ENCODE measurements around the gene HACD2.

The HACD2 gene

GRCh38 chr3:123449997-123450604, 134.8 kb downstream of the HACD2 start:
- H3K18ac ChIP-seq (ENCODE audit: low read length): no peak overlapping the region
- no peak overlapping the region for H3K9ac ChIP-seq (ENCODE audit: low read length)
- H3K4me2 ChIP-seq (ENCODE audit: low read length): peak overlapping the region; percentile 98
- no peaks in the 10 kb centered on the region for H3K79me2 ChIP-seq (ENCODE audit: control insufficient read depth, insufficient read depth, low read length, poor library complexity)
- H2BK12ac ChIP-seq (ENCODE audit: low read length): no peak overlapping the region
- H3K23ac ChIP-seq (ENCODE audit: low read length): no peak overlapping the region
- no peak overlapping the region for H2BK120ac ChIP-seq (ENCODE audit: insufficient read depth, low read length, poor library complexity)
- H4K8ac ChIP-seq (ENCODE audit: low read depth, low read length): no peak overlapping the region
- no peak overlapping the region for H4K12ac ChIP-seq (ENCODE audit: low read depth, low read length)
- H3K9me3 ChIP-seq (ENCODE audit: insufficient read depth, low read depth, low read length): peaks cover 2% of the 10 kb centered on the region
- H2AFZ ChIP-seq (ENCODE audit: insufficient read depth, low read length, poor library complexity): no peak overlapping the region
- peak overlapping the region; percentile 59 for H3K4me3 ChIP-seq (ENCODE audit: low read depth, low read length)
- H4K91ac ChIP-seq (ENCODE audit: low read depth, low read length): no peak overlapping the region
- no CpG with 5 or more reads among the region's 33 CpGs for WGBS (ENCODE audit: extremely low coverage, insufficient coverage, insufficient read length)
- no peak overlapping the region for H2BK5ac ChIP-seq (ENCODE audit: low read depth, low read length, poor library complexity)
- no peak overlapping the region for H2AK5ac ChIP-seq (ENCODE audit: low read length)
- no peak overlapping the region for H3K27ac ChIP-seq (ENCODE audit: low read depth, low read length)
- DNase-seq: no peak
- H3K79me1 ChIP-seq (ENCODE audit: low read length): peaks cover 2% of the 10 kb centered on the region
- no peak overlapping the region for H3K14ac ChIP-seq (ENCODE audit: low read length)
- H3K4me1 ChIP-seq (ENCODE audit: control insufficient read depth in 1 of 2, insufficient read depth in 2 of 2, low read length in 2 of 2): peaks cover 7 to 13% of the 10 kb centered on the region in 2 experiments
- no peaks in the 10 kb centered on the region for H3K36me3 ChIP-seq (ENCODE audit: control insufficient read depth in 1 of 2, insufficient read depth in 2 of 2, low read length in 2 of 2)
- no peak overlapping the region for H3K4ac ChIP-seq (ENCODE audit: low read depth, low read length)
- peaks cover 39% of the 10 kb centered on the region for H3K27me3 ChIP-seq (ENCODE audit: insufficient read depth, low read length)

DNA sequence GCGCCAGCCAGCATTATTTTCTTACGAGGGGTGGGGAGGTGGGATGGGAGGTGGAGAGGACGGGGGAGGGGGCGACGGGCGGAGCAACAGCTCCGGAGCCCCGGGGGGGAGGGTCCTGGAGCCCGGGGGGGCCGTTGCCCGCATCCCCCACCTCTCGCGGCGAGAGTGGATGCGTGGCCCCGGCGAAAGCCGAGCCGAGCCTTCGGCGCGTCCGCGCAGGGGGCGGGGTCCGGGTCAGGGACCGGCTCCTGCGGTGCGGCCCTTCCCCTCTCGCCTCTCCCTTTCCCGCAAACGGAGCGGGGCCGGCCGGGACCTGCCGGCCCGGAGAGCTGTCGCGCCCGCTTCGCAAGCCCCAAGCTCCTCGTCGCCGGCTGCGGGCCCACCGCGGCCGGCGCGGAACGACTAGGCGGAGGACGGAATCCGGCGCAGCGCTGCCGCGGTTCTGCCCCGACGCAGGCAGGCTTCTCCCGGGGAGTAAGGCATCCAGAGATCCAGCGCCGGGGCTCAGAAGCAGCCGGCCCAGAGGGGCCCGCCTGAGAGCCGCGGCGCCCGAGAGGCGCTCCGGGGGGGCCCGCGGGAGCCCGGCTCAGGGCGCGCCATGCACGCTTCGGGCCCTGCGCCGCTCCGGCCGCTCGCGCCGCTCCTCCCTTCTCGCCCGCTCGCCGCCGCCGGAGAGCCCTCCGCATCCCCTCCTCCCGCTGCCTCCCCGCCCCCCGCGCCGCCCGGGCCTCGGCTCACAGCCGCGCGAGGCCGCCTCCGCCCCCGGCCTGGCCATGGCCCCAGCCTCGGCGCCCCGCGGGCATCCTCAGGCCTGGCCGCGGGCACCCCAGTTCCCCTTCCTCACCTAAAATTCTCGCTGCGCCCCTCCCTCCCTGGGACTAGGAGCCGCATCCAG, 135.5 kb downstream of the HACD2 start:
- peak in 1 of 2 donors; percentile 29 for DNase-seq
- peaks cover 39% of the 10 kb centered on the region for H3K27me3 ChIP-seq (ENCODE audit: insufficient read depth, low read length)
- no peak overlapping the region for H2BK120ac ChIP-seq (ENCODE audit: insufficient read depth, low read length, poor library complexity)
- H3K4me1 ChIP-seq (ENCODE audit: control insufficient read depth in 1 of 2, insufficient read depth in 2 of 2, low read length in 2 of 2): peaks cover 7 to 13% of the 10 kb centered on the region in 2 experiments
- H3K9ac ChIP-seq (ENCODE audit: low read length): no peak overlapping the region
- no peak overlapping the region for H3K18ac ChIP-seq (ENCODE audit: low read length)
- H4K91ac ChIP-seq (ENCODE audit: low read depth, low read length): peak overlapping the region; percentile 40
- H2AFZ ChIP-seq (ENCODE audit: insufficient read depth, low read length, poor library complexity): peak overlapping the region; percentile 25
- H2BK12ac ChIP-seq (ENCODE audit: low read length): no peak overlapping the region
- H4K8ac ChIP-seq (ENCODE audit: low read depth, low read length): no peak overlapping the region
- no peak overlapping the region for H2BK5ac ChIP-seq (ENCODE audit: low read depth, low read length, poor library complexity)
- peak overlapping the region; percentile 59 for H3K4me3 ChIP-seq (ENCODE audit: low read depth, low read length)
- no peaks in the 10 kb centered on the region for H3K36me3 ChIP-seq (ENCODE audit: control insufficient read depth in 1 of 2, insufficient read depth in 2 of 2, low read length in 2 of 2)
- H3K79me1 ChIP-seq (ENCODE audit: low read length): peaks cover 2% of the 10 kb centered on the region
- H3K27ac ChIP-seq (ENCODE audit: low read depth, low read length): no peak overlapping the region
- peak overlapping the region; percentile 98 for H3K4me2 ChIP-seq (ENCODE audit: low read length)
- no peak overlapping the region for H3K14ac ChIP-seq (ENCODE audit: low read length)
- peaks cover 2% of the 10 kb centered on the region for H3K9me3 ChIP-seq (ENCODE audit: insufficient read depth, low read depth, low read length)
- H4K12ac ChIP-seq (ENCODE audit: low read depth, low read length): no peak overlapping the region
- no peak overlapping the region for H3K23ac ChIP-seq (ENCODE audit: low read length)
- H3K4ac ChIP-seq (ENCODE audit: low read depth, low read length): no peak overlapping the region
- no peak overlapping the region for H2AK5ac ChIP-seq (ENCODE audit: low read length)
- no peaks in the 10 kb centered on the region for H3K79me2 ChIP-seq (ENCODE audit: control insufficient read depth, insufficient read depth, low read length, poor library complexity)
- WGBS (ENCODE audit: extremely low coverage, insufficient coverage, insufficient read length): no CpG with 5 or more reads among the region's 114 CpGs

DNA sequence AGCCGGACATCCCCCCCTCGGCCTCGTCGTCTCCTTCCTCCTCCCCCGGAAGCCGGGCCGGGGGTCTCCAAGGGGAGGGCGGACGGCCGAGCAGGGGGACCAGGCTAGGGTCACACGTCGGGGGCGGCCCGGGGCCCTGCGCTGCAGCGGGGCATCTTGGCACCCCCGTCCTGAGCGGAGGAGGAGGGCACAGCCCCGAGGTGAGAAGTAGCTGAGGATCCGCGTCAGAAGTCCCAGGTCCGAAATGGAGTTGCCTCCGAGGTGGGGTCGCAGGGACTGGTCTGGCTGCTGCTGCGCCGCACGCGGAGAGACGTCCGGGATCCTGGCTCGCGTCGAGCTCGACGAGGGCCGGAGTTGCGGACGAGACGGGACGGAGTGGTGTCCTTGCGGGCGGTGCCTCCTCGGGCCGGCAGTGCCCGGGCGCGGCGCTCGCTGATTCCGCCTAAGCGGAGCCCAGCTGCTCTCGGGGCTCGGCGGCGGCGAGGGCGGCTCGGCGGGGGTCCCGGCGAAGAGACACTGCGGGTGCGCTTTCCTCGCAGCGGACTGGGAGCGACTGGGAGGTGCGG, 136.2 kb downstream of the HACD2 start, which contains the start of gene ADCY5:
TSS of gene ADCY5 (minus strand) at position 555 of the 566 bp plus-strand sequence. CDS start at position 10, 545 bp downstream.
- no CpG with 5 or more reads among the region's 67 CpGs for WGBS (ENCODE audit: extremely low coverage, insufficient coverage, insufficient read length)
- Histone ChIP-seq H3K14ac (ENCODE audit: low read length) (no peak within 1 kb of the TSS), H4K12ac (ENCODE audit: low read depth, low read length) (no peak within 1 kb of the TSS), H2AK5ac (ENCODE audit: low read length) (no peak within 1 kb of the TSS), H3K9ac (ENCODE audit: low read length) (no peak within 1 kb of the TSS), H4K8ac (ENCODE audit: low read depth, low read length) (peak within 1 kb of the TSS; percentile 52), H3K79me1 (ENCODE audit: low read length) (peaks cover 2% of the 10 kb centered on the region), H3K4me1 (ENCODE audit: control insufficient read depth in 1 of 2, insufficient read depth in 2 of 2, low read length in 2 of 2) (peaks cover 7 to 13% of the 10 kb centered on the region in 2 experiments), H2BK12ac (ENCODE audit: low read length) (peak within 1 kb of the TSS; percentile 38), H3K36me3 (ENCODE audit: control insufficient read depth in 1 of 2, insufficient read depth in 2 of 2, low read length in 2 of 2) (no peaks in the 10 kb centered on the region), H4K91ac (ENCODE audit: low read depth, low read length) (peak within 1 kb of the TSS; percentile 40), H3K23ac (ENCODE audit: low read length) (no peak within 1 kb of the TSS), H2BK5ac (ENCODE audit: low read depth, low read length, poor library complexity) (no peak within 1 kb of the TSS), H3K18ac (ENCODE audit: low read length) (peak within 1 kb of the TSS; percentile 8), H3K79me2 (ENCODE audit: control insufficient read depth, insufficient read depth, low read length, poor library complexity) (no peaks in the 10 kb centered on the region), H3K4me3 (ENCODE audit: low read depth, low read length) (peak within 1 kb of the TSS; percentile 59), H3K4me2 (ENCODE audit: low read length) (peak within 1 kb of the TSS; percentile 98), H3K27me3 (ENCODE audit: insufficient read depth, low read length) (peaks cover 39% of the 10 kb centered on the region), H3K9me3 (ENCODE audit: insufficient read depth, low read depth, low read length) (peaks cover 2% of the 10 kb centered on the region), H2BK120ac (ENCODE audit: insufficient read depth, low read length, poor library complexity) (no peak within 1 kb of the TSS), H3K27ac (ENCODE audit: low read depth, low read length) (no peak within 1 kb of the TSS), H2AFZ (ENCODE audit: insufficient read depth, low read length, poor library complexity) (peak within 1 kb of the TSS; percentile 25), H3K4ac (ENCODE audit: low read depth, low read length) (no peak within 1 kb of the TSS)
- peak in 1 of 2 donors; percentile 19 for DNase-seq

DNA sequence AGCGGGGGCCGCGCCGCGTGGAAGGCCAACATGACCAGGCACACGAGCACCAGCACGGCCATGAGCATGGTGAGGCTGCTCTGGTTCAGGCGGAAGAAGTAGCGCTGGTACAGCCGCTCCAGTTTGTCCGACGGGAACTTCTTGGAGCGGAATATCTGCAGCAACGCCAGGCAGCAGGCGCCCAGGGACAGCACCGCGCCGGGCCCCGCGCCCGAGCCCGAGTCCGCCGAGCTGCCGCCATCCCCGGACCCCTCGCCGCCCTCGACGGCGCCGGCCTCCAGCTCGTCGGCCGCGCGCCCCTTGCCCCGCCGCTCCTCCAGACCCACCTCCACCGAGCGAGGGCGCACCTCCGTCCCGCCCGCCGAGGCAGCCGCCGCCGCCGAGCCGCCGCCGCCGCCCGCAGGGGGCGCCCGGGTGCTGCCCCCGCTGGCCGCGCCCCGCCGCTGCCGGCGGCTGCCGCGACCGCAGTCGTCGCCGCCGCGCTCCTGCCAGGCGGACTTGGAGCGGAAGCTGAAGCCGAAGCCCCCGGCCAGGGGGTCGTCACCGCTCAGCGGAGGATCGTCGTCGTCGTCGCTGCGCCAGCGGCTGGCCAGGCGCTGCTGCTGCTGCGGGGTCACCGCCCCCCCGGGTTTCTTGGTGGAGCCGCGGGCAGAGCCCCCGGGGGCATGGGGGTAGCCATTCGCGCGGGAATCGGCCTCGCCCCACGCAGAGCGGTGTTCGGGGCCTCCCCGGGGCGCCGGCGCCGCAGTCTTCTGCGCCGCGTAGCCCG, 136.9 kb downstream of the HACD2 start:
- no peak overlapping the region for H2AK5ac ChIP-seq (ENCODE audit: low read length)
- H3K14ac ChIP-seq (ENCODE audit: low read length): no peak overlapping the region
- peaks cover 2% of the 10 kb centered on the region for H3K9me3 ChIP-seq (ENCODE audit: insufficient read depth, low read depth, low read length)
- H3K79me1 ChIP-seq (ENCODE audit: low read length): peaks cover 2% of the 10 kb centered on the region
- peak overlapping the region; percentile 58 for H3K4me3 ChIP-seq (ENCODE audit: low read depth, low read length)
- H3K9ac ChIP-seq (ENCODE audit: low read length): no peak overlapping the region
- H2AFZ ChIP-seq (ENCODE audit: insufficient read depth, low read length, poor library complexity): no peak overlapping the region
- no peaks in the 10 kb centered on the region for H3K36me3 ChIP-seq (ENCODE audit: control insufficient read depth in 1 of 2, insufficient read depth in 2 of 2, low read length in 2 of 2)
- DNase-seq: peak in 1 of 2 donors; percentile 40
- no peak overlapping the region for H2BK120ac ChIP-seq (ENCODE audit: insufficient read depth, low read length, poor library complexity)
- H3K79me2 ChIP-seq (ENCODE audit: control insufficient read depth, insufficient read depth, low read length, poor library complexity): no peaks in the 10 kb centered on the region
- H4K12ac ChIP-seq (ENCODE audit: low read depth, low read length): no peak overlapping the region
- H3K23ac ChIP-seq (ENCODE audit: low read length): no peak overlapping the region
- peaks cover 39% of the 10 kb centered on the region for H3K27me3 ChIP-seq (ENCODE audit: insufficient read depth, low read length)
- no peak overlapping the region for H4K91ac ChIP-seq (ENCODE audit: low read depth, low read length)
- no peak overlapping the region for H2BK5ac ChIP-seq (ENCODE audit: low read depth, low read length, poor library complexity)
- peak overlapping the region; percentile 52 for H4K8ac ChIP-seq (ENCODE audit: low read depth, low read length)
- H3K4me1 ChIP-seq (ENCODE audit: control insufficient read depth in 1 of 2, insufficient read depth in 2 of 2, low read length in 2 of 2): peaks cover 7 to 13% of the 10 kb centered on the region in 2 experiments
- no peak overlapping the region for H3K4ac ChIP-seq (ENCODE audit: low read depth, low read length)
- WGBS (ENCODE audit: extremely low coverage, insufficient coverage, insufficient read length): no CpG with 5 or more reads among the region's 110 CpGs
- H3K18ac ChIP-seq (ENCODE audit: low read length): no peak overlapping the region
- peak overlapping the region; percentile 98 for H3K4me2 ChIP-seq (ENCODE audit: low read length)
- peak overlapping the region; percentile 38 for H2BK12ac ChIP-seq (ENCODE audit: low read length)
- no peak overlapping the region for H3K27ac ChIP-seq (ENCODE audit: low read depth, low read length)

All from trophoblast cell (in vitro differentiated cells and primary cell).